Ishikawa (cell line): ENCODE results near the gene KLF16.

Experiments
- EGR1 ChIP-seq: IDR thresholded peaks from 2 replicates; pipeline ENCODE4 v1.6.1; 2012
- TEAD4 ChIP-seq: IDR thresholded peaks from 2 replicates; pipeline ENCODE4 v1.6.1; 2012

- TF ChIP-seq TEAD4: no peak
- no peak for TF ChIP-seq EGR1
Observed at GRCh38 chr19:1888385-1888784, 25.0 kb upstream of the KLF16 start.
